Peyer's patch (tissue), 4 donors: ENCODE data around the gene LIAS.

Experiments
- CTCF ChIP-seq, 6 experiments: fragments of 450-650 bp in 4 of 6; fragments of 200-600 bp in 2 of 6; sonication (generic) in 1 of 6; IDR thresholded peaks; one replicate each; pipeline ENCODE4 v1.5.1; 2017 to 2019; ENCODE audit warnings: antibody characterized with exemption in 6 of 6, mild to moderate bottlenecking in 3 of 6, moderate library complexity in 1 of 6
- POLR2A ChIP-seq, 2 donors: fragments of 450-650 bp; IDR thresholded peaks; one replicate each; pipeline ENCODE4 v1.5.1; 2017; ENCODE audit warnings: antibody characterized with exemption in 2 of 2, mild to moderate bottlenecking in 2 of 2, moderate library complexity in 2 of 2

DNA sequence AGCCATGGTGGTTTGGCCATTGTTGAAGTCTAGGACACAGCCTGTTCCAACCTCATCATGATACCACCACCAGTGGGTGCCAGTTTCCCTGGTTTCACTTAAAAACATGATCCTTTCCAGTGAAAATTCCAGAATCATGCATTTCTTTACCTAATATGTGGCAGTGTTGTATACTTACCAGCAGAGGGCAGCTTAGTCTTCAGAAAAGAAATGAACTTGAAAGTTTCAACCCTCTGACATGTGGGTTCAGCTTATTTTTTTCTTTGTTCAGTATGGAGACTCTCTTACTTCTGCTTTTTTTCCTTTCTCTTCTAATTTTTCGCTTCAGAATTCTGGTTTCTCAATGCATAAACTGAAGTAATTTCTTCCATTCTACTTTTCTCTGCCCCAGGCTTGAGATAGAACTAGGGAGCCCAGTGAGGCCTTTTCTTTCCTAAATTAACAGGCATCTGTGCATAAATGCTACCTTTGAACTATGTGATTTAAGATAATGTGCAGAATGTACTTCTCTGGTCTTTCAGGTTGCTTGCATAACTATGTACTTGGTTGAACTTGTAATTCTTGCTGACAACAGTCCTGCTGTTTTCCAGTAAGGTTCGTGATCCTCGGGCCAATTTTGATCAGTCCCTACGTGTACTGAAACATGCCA, 10.7 kb downstream of the LIAS start:
- TF ChIP-seq CTCF (IDR thresholded peaks at IDR 0.05) (peak; percentile 74 to 93 (median 88)), POLR2A (IDR thresholded peaks at IDR 0.05) (no peak)
